ENCODE results near the gene ANKRD11. TPM values are rescaled to one million over a fixed set of nuclear protein-coding genes. Genes with fewer than 3 reads are reported as not detected.
"Not testable (repeated sequence)": the region's sequence is repeated elsewhere in the genome, so short reads cannot be mapped to it uniquely, and the experiment has no call there.

ANKRD11 gene
- total RNA-seq, 1 donor from 2014 or later: 64.9 TPM

DNA sequence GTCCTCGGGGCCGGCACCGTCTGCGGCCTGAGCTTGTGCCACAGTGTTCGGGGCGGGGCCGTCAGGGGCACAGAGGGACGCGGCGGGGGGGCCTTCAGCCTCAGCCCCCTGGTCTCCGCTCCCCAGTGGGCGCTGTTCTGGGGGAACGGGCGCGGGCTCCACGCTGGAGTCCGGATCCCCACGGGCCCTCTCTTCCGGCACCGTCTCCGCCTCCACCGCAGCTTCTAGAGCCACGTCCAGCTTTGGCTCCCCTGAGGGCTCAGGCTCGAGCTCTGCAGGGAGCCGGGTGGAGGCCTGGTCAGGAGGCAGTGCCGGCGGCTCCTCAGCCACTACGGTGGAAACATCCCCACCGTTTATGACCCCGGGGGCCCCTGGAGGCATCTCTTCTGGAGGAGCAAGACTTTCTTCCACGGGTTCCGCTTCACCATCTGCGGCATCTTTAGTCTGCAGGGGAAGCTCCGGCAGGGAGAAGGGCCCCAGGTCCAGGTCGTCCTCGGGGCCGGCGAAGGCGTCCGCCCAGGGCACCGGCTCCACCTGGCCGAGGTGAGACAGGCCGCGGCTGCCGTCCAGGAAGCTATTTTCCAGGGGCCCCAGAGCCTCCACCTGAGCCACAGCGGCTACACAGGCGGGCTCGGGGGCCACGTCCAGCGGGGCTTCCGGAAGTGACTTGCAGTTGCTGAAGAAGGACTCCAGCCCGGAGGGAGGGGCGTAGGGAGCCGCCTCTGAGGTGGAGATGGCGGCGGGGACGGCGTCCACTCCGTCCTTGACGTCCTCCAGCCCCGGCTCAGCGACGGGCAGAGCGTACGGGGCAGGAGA lies 210.5 kb downstream of the ANKRD11 start:
- intact Hi-C loops (cut with DNase I): no loop called here
- DNase-seq (no peak), ATAC-seq (ENCODE audit: poor library complexity) (no peak)

DNA sequence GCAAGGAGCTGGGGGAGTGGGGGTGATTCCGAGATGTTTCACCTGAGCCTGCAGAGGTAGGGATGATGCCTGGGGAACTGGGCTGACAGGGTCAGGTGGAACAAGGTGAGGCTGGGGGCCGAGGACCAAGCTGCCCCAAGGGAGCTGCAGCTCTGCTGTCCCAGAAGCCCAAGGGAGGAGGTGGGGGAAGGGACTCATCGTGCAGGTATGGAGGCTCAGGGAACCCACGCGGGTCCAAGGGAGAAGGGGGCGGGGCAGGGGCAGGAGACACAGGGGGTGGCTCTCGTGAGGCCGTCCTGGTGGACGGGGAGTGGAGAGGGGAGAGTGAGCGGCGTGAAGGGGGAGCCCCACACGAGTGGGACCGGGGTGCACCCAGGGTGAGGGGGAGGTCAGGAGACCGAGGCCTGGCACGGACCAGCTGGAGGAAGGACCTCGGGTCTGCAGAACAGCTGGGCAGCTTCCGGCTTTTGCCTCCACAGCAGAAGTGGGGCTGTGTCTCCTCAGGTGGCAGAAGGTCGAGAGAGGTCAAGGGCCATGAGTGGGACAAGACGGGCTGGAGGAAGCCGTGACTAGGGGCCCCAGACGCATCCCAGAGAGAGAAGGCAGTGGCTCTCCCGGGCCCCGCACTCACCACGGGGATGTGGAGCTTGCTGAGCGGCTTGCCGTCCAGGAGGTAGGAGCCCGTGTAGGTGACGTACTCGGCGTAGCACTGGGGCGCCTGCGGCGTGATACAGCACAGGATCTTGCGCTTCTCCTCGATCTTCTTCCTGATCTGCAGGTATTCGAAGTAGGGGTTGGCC lies 211.7 kb downstream of the ANKRD11 start:
- DNase-seq: no peak
- no peak for ATAC-seq (ENCODE audit: poor library complexity)
- intact Hi-C loops (cut with DNase I): no loop called here

GRCh38 chr16:89277641-89278341 lies 212.6 kb downstream of the ANKRD11 start:
- no peak for DNase-seq
- intact Hi-C loops (cut with DNase I): no loop called here
- peak; percentile 16 for ATAC-seq (ENCODE audit: poor library complexity)

DNA sequence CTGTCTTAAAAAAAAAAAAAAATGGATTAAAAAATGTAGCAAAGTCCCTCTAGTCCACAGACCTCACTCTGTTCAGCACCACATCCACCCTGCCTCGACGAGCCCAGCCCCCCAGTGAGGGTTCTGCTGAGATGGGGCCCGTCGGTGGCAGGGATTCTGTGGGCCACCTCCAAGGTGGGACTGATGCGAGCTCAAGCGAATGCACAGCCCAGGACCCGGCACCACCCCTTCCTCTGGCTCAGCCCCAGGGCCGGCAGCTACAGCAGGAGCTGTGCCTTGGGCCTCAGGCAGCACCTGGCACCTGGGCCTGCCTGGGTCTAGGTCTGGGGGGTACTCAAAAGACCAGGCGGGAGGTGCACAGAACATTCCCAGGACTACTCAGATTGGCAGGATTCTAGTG lies 213.3 kb downstream of the ANKRD11 start:
- ATAC-seq (ENCODE audit: poor library complexity) (no peak), DNase-seq (no peak)
- intact Hi-C loops (cut with DNase I): no loop called here

GRCh38 chr16:89275837-89276720 lies 214.3 kb downstream of the ANKRD11 start:
- DNase-seq (peak; percentile 38), ATAC-seq (ENCODE audit: poor library complexity) (no peak)
- intact Hi-C loops (cut with DNase I): no loop called here

- no peak for ATAC-seq (ENCODE audit: poor library complexity)
Measured at GRCh38 chr16:89275284-89275584, 215.1 kb downstream of the ANKRD11 start.

DNA sequence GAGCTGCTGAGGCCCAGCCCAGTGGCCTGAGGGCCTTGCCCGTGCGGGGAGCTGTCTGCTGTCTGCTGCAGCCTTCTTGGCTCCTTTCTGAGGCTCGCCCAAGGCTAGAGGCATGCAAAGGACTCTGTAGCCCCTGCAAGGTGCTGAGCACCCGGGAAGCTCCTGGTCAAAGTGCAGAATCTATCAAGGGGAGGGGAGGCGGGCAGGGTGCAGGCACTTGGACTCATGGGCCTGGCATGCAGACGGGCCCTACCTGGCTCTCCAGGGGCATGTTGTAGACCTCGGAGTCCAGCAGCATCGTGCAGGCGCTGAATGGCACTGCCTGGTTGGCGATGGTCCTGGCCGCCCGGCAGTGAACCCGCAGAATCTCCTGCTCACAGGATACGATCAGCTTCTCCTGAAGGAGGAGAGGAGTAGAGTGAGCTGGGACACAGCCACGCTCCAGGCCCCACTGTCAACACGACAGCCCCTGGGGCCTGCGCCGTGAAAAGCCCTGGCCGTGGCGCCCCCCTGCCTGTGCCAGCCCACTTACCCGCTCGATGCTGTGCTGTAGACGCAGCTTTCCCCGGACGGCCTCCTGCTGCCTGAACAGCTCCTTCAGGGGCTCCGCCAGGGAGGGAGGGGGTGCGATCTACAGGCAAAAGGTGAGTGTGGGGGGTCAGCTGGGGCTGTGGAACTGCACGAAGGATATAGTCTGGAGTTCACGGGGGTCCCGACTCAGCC lies 215.6 kb downstream of the ANKRD11 start:
- DNase-seq (peak; percentile 26), ATAC-seq (ENCODE audit: poor library complexity) (no peak)
- intact Hi-C loops (cut with DNase I): no loop called here

More at GRCh38 chr16:89275284-89275584, 215.1 kb downstream of the ANKRD11 start:
- intact Hi-C loops (cut with DNase I): no loop called here
- DNase-seq: peak; percentile 35

GRCh38 chr16:89273741-89274472 lies 216.5 kb downstream of the ANKRD11 start:
- peak; percentile 30 for DNase-seq
- ATAC-seq (ENCODE audit: poor library complexity): no peak

DNA sequence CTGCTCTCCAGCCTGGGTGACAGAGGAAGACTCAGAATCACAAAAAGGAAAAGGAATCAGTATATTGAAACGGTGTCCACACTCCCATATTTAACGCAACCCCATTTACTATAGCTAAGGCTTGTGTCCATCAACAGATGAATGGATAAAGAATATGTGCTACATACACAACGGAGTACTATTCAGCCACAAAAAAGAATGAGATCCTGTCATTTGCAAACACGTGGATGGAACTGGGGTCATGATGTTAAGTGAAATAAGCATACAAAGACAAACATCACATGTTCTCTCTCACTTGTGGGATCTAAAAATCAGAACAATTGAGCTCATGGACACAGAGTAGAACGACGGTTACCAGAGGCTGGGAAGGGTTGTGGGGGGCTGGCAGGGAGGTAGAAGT lies 217.7 kb downstream of the ANKRD11 start:
- ATAC-seq (ENCODE audit: poor library complexity): no peak
- no peak for DNase-seq
- intact Hi-C loops (cut with DNase I): no loop called here

More at GRCh38 chr16:89273741-89274472, 216.5 kb downstream of the ANKRD11 start:
- intact Hi-C loops (cut with DNase I): no loop called here

- DNase-seq: peak; percentile 14
- intact Hi-C loops (cut with DNase I): no loop called here
Measured at GRCh38 chr16:89270666-89271345, 219.6 kb downstream of the ANKRD11 start.

GRCh38 chr16:89269805-89270665 lies 220.3 kb downstream of the ANKRD11 start:
- ATAC-seq (ENCODE audit: poor library complexity): no peak

More at GRCh38 chr16:89270666-89271345, 219.6 kb downstream of the ANKRD11 start:
- ATAC-seq (ENCODE audit: poor library complexity): no peak

GRCh38 chr16:89268987-89269735 lies 221.2 kb downstream of the ANKRD11 start:
- DNase-seq: peak; percentile 43

More at GRCh38 chr16:89269805-89270665, 220.3 kb downstream of the ANKRD11 start:
- DNase-seq: peak; percentile 29
- intact Hi-C loops (cut with DNase I): no loop called here

GRCh38 chr16:89268585-89268984 lies 221.8 kb downstream of the ANKRD11 start:
- intact Hi-C loops (cut with DNase I): no loop called here
- peak; percentile 24 for DNase-seq
- ATAC-seq (ENCODE audit: poor library complexity): no peak

More at GRCh38 chr16:89268987-89269735, 221.2 kb downstream of the ANKRD11 start:
- ATAC-seq (ENCODE audit: poor library complexity): no peak
- intact Hi-C loops (cut with DNase I): no loop called here

DNA sequence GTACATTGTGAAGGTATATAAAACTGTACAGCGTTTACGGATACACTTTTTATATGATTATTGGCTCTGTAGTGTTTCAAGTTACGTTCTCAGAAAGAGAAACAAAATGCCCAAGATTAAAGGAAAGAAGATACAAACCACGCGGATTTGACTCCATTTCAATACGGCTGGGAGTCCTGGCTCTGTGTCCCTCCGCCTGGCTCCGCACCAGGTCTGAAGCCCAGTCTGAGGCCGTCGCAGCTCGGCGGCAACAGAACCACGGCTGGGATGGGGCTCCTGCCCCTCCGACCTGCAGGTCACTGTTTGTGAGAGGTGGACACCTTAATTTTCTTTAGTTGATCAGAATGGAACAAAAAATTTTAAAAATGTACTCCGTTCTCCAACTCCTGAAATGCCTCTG lies 222.6 kb downstream of the ANKRD11 start:
- DNase-seq; intact Hi-C loops (cut with DNase I); ATAC-seq (ENCODE audit: poor library complexity): not testable (repeated sequence)

Measured in Right ventricle myocardium superior (tissue), 1 donor.